Stomach smooth muscle (tissue), 2 donors: Measurements from ENCODE around the gene OGDHL.

Experiments used
- H3K27ac ChIP-seq: one replicate; pipeline ENCODE4 v1.7.0; 2013; ENCODE audit warnings: mild to moderate bottlenecking, low read length, inconsistent platforms
- H3K27me3 ChIP-seq, 2 donors: one replicate each; pipeline ENCODE4 v1.7.0; 2013; ENCODE audit warnings: low read length in 2 of 2; ENCODE audit not compliant: insufficient read depth in 2 of 2, control insufficient read depth in 1 of 2
- H3K36me3 ChIP-seq, 2 donors: one replicate each; pipeline ENCODE4 v1.7.0; 2013; ENCODE audit warnings: low read length in 2 of 2; ENCODE audit not compliant: control insufficient read depth in 2 of 2, insufficient read depth in 2 of 2
- H3K4me1 ChIP-seq: one replicate; pipeline ENCODE4 v1.7.0; 2013; ENCODE audit warnings: low read length; ENCODE audit not compliant: control insufficient read depth, insufficient read depth
- H3K4me3 ChIP-seq, 2 donors: one replicate each; pipeline ENCODE4 v1.7.0; 2013; ENCODE audit warnings: low read length in 2 of 2
- H3K9ac ChIP-seq, 2 donors: one replicate each; pipeline ENCODE4 v1.7.0; 2013; ENCODE audit warnings: low read length in 2 of 2, mild to moderate bottlenecking in 1 of 2
- H3K9me3 ChIP-seq, 2 donors: one replicate each; pipeline ENCODE4 v1.7.0; 2013; ENCODE audit warnings: low read length in 2 of 2; ENCODE audit not compliant: control insufficient read depth in 2 of 2
- donor health status: healthy.
- donor health status: Pancreatic carcinoma.

Gene OGDHL

DNA sequence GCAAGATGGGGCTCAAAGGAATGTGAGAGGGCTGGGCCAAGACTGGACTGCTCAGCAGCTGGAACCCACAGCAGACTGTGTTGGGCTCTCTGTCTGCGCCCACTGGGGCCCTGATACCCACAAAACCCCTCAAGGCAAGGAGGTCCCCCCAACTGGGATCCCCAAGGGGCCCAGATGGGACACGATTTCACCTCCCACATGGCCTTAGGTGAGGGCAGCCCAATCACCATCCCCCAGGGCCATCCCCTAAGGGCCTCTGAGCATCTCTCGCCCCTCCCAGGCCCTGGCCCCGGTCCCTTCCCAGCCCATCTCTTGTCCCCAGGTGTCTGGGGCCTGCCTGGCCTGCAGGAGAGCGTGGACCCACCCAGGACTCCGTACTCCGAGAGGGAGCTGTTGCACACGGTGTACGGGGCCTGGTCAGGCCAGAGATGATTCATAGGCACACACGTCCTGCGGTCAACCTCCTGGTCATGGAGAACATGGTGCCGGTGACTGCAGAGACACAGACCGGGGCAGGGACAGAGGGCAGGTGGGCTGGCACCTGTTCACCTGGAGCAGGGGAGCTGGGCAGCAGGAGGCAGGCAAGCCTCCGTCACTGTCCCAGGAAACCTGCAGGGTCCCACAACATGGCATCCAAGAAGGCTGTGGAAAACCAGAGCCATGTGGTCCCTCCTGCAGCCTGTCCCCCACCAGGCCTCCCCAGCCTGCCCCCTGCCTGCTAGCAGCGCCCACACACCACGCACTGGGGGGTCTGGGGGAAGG, 21.6 kb downstream of the OGDHL start:
- H3K4me1 ChIP-seq, result no peaks in the 10 kb centered on the region
- no peaks in the 10 kb centered on the region for H3K27me3 ChIP-seq
- no peak overlapping the region for H3K27ac ChIP-seq
- no peaks in the 10 kb centered on the region for H3K9me3 ChIP-seq
- no peaks in the 10 kb centered on the region for H3K36me3 ChIP-seq
- H3K9ac ChIP-seq, result no peak overlapping the region
- H3K4me3 ChIP-seq, result no peak overlapping the region

DNA sequence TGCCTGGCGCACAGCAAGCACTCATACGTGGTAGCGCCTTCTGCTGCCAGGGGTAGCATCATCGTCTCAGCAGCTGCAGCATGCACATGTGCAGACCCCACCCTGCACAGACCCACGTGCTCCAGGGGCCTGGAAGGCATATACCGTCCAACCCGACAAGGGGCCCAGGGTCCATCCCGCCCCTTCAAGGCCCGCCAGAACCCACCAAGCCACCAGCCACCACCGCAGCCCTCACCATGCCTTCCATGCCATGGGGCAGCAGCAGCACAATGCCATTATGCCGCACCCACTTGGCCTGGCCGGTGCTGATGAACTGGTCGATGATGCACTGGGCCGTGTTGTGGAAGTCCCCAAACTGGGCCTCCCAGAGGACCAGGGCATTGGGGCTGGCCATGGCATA, 22.7 kb downstream of the OGDHL start:
- Histone ChIP-seq H3K9me3 (no peaks in the 10 kb centered on the region), H3K4me3 (no peak overlapping the region), H3K36me3 (no peaks in the 10 kb centered on the region), H3K27ac (no peak overlapping the region), H3K4me1 (no peaks in the 10 kb centered on the region), H3K9ac (no peak overlapping the region), H3K27me3 (no peaks in the 10 kb centered on the region)

DNA sequence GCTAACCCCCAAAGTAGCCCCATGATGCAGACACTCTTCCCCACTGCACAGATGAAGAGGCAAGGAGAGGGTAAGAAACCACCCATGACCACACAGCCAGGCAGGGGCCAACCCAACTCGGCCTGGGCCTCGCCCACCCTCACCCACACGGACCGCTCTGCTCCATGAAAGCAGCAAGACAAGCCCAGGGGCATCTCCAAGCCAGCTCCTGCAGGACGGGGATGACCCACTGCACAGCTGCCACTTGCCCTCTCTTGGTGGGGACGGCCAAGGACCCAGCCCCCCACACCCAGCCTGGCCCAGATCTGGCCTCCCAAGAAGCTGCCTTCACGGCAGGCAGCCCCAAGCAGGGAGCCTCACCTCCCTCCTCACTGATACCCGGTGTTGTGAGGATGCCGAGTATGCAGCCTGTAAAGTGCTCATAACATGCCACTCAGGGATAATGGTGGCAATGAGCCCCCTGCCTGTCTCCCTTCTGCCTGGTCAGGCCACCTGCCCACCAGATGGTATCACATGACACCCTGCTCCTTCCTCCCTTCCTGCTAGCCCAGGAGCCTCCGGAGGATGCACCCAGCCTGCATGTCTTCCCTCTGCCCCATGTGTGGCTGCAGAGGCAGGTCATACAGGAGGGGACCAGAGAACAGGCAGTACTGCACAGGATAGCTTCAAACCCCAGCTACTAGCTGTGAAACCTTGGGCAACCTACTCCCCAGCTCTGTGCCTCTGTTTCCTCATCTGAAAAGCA, 23.3 kb downstream of the OGDHL start:
- Histone ChIP-seq H3K36me3 (no peaks in the 10 kb centered on the region), H3K4me1 (no peaks in the 10 kb centered on the region), H3K4me3 (no peak overlapping the region), H3K27me3 (no peaks in the 10 kb centered on the region), H3K9me3 (no peaks in the 10 kb centered on the region), H3K9ac (no peak overlapping the region), H3K27ac (no peak overlapping the region)

DNA sequence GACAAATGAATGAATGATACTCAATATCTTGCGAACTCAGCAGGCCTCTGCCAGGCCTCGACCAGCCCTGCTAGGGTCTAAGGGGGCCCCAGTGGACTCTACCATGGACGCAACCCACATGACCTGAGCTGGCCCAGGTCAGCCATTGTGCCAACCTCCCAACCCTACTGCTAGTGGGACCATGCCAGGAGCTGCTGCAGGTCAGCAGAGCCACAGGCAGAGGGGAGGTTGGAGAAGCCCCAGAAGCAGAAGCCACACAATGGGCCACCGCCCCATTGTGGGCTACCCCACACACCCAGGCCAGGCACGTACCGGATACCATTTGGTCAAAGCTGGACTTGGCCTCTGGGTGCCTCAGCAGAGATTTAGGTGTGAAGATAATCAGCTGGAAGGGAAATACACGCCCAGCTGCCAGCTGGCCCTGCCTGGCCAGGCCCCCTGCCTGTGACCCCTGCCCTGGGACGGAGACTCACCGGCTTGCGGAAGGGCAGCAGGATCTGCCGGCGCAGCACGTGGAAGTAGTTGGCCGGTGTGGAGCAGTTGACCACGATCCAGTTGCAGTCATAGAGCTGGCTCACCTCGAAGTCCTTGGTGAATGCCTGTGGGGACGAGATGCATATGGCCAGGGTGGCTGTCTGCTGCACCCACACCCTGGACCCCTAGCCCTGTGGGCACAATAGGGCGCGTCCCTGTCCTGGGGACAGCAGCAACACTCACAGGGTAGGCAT, 24.5 kb downstream of the OGDHL start:
- H3K9ac ChIP-seq, result no peak overlapping the region
- no peaks in the 10 kb centered on the region for H3K27me3 ChIP-seq
- H3K4me3 ChIP-seq, result no peak overlapping the region
- peaks cover 0 to 2% of the 10 kb centered on the region in 2 donors for H3K9me3 ChIP-seq
- H3K27ac ChIP-seq, result no peak overlapping the region
- no peaks in the 10 kb centered on the region for H3K36me3 ChIP-seq
- H3K4me1 ChIP-seq, result no peaks in the 10 kb centered on the region

DNA sequence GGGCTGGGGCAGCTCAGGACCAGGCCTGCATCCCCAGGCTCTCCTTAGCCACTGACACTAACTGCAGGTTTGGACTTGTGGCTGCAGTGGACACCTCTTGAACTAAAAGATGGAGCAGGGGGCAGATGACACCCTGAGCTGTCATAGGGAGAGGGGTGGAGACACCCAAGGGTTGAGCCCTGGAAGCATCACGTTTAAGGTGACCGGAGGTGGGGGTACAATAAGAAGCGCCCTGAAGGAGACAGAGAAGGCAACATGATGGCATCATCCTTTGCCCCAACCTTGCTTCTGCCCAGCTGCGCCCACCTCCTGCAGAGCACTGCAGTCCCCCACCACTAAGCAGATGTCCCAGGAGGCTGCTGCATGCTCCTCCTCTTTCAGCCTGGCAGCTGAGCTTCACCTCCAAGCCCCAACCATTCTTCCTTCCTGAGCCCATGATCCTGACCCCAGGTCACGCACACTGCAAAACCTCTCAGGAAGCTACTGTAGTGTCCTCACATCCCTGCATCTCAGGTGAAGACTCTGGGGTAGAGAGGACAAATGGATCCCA, 25.5 kb downstream of the OGDHL start:
- H3K36me3 ChIP-seq, result no peaks in the 10 kb centered on the region
- H3K4me1 ChIP-seq, result no peaks in the 10 kb centered on the region
- H3K9ac ChIP-seq, result no peak overlapping the region
- no peaks in the 10 kb centered on the region for H3K27me3 ChIP-seq
- no peak overlapping the region for H3K27ac ChIP-seq
- H3K4me3 ChIP-seq, result no peak overlapping the region
- peaks cover 0 to 2% of the 10 kb centered on the region in 2 donors for H3K9me3 ChIP-seq

DNA sequence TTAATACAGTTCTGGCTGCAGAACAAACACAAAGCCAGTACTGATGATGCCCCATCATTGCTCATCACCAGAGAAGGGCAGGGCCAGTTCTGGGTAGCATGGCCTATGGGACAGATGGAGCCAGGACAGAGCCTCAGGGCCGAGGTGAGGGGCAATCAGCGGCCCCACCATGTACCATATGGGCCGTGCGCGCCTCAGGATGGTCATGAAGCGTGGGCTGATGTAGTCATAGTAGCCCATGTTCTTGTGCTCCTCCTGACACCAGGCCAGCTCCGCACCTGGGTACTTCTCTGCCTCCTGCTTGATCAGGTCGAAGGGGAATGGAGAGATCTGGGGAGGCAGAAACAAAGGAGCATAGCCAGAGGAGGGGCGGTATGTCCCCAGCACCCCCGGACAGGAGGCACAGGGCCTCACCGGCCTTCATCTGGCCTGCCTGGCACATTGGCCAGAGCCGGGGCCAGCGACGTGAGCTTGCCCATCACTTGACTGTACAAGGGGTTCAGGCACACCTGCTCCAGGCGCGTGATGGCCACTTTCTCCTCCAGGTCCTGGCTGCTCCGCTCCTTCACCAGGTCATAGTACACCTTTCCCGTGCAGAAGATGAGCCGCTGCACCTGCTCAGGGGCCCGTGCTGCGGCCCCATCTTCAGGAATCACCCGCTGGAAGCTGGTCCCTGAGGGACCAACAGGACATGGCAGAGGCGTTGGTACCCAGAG, 26.1 kb downstream of the OGDHL start:
- H3K4me1 ChIP-seq, result no peaks in the 10 kb centered on the region
- H3K36me3 ChIP-seq, result no peaks in the 10 kb centered on the region
- peaks cover 0 to 2% of the 10 kb centered on the region in 2 donors for H3K9me3 ChIP-seq
- H3K4me3 ChIP-seq, result no peak overlapping the region
- H3K27me3 ChIP-seq, result no peaks in the 10 kb centered on the region
- H3K27ac ChIP-seq, result no peak overlapping the region
- no peak overlapping the region for H3K9ac ChIP-seq

DNA sequence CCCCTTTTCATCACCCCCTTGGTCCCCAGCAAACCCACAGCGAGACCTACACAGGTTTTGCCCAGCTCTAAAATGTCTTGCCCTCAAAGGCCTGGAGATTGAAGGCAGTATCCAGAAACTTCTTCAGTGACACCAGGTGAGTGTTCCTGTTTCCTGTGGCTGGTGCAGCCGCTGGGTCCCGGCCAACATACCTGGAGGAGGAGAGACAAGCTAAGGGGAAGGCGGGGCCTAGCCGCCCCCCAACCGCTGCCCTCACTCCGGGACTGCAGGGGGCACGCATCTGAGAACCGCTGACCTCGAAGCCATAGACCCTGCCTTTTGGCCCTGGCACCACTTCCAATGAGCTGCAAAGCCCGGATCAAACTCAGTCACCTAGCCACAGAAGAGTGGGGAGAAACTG, 27.0 kb downstream of the OGDHL start:
- no peak overlapping the region for H3K27ac ChIP-seq
- H3K9me3 ChIP-seq, result peaks cover 0 to 2% of the 10 kb centered on the region in 2 donors
- no peak overlapping the region for H3K9ac ChIP-seq
- no peak overlapping the region for H3K4me3 ChIP-seq
- no peaks in the 10 kb centered on the region for H3K36me3 ChIP-seq
- H3K27me3 ChIP-seq, result no peaks in the 10 kb centered on the region
- H3K4me1 ChIP-seq, result no peaks in the 10 kb centered on the region

DNA sequence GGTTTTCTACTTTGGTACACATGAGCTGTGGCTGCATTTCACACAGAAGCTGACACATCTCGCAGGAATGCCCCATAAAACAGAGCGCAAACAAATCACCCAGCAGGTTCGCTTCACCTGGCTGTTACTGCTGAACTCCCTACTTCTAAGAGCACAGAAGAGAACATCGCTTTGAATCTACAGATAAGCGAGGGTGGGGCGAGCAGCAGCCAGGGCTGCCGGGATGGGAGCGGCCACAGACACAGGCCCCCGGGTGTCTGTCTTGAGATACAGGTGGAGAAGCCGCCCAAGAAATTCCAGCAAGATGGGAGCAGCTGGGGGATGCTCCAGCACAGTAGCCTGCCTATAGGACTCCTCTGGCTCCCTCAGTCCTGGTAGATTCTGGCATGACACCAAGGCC, 27.4 kb downstream of the OGDHL start:
- H3K4me1 ChIP-seq, result no peaks in the 10 kb centered on the region
- no peak overlapping the region for H3K27ac ChIP-seq
- no peak overlapping the region for H3K4me3 ChIP-seq
- no peaks in the 10 kb centered on the region for H3K36me3 ChIP-seq
- H3K9ac ChIP-seq, result no peak overlapping the region
- peaks cover 0 to 2% of the 10 kb centered on the region in 2 donors for H3K9me3 ChIP-seq
- no peaks in the 10 kb centered on the region for H3K27me3 ChIP-seq

DNA sequence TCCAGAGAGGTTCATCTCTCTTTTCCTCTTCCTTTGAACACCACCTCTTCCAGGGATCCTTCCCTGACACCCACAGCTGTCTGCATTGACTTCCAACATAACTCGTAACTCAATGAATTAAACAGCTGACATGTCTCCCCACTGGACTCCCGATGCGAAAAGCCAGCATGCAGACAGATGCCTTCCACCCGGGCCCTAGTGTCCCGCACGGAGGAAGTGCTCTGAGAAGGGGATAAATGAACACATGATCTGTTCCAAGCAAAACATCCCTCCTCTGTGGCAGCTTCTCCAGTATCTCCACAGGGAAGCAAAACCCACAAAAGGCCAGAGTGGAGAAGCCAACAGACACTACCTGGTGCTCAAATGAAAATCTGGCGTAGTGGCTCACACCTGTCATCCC, 28.3 kb downstream of the OGDHL start:
- Histone ChIP-seq H3K27ac (no peak overlapping the region), H3K36me3 (no peaks in the 10 kb centered on the region), H3K4me1 (no peaks in the 10 kb centered on the region), H3K27me3 (no peaks in the 10 kb centered on the region), H3K4me3 (no peak overlapping the region), H3K9ac (no peak overlapping the region), H3K9me3 (peaks cover 0 to 2% of the 10 kb centered on the region in 2 donors)

DNA sequence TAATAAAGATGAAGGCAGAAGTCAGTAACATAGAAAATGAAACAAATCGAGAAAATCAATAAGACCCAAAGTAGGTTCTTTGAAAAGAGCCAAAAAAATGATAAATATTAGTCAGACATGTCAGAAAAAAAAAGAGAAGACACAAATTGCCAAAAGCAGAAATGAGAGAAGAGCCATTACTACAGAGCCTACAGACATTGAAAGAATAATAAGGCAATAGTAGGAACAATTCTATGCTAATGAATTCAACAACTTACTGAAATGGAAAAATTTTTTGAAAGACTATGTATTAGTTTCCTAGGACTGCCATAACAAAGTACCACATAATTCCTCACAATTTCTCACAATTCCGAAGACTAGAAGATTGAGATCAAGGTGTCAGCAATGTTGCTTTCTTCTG, 35.5 kb downstream of the OGDHL start:
- H3K9me3 ChIP-seq, result no peaks in the 10 kb centered on the region
- no peaks in the 10 kb centered on the region for H3K4me1 ChIP-seq
- no peak overlapping the region for H3K4me3 ChIP-seq
- no peak overlapping the region for H3K9ac ChIP-seq
- H3K36me3 ChIP-seq, result no peaks in the 10 kb centered on the region
- H3K27me3 ChIP-seq, result no peaks in the 10 kb centered on the region
- H3K27ac ChIP-seq, result no peak overlapping the region
